ENCODE measurements around the gene FAM163A.

FAM163A gene

DNA sequence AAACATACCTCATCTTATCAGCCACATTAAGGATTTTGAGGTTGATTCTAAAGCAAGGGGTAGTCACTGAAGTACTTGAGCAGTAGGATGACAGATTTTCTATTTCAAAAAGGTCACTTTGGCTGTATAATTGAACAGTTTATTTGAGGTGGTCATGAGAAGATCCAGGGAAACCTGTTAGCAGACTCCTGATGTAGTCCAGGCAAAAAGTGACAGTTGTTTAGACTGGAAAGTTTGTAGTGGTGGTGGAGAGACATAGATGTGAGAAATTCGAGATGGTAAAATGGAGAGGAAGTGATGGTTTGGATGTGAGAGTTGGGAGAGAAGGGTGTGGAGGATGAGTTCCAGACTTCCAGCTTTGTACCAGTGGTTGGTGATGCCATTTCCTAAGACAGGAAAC, 7.5 kb downstream of the FAM163A start:
- no peak for DNase-seq (ENCODE audit: low spot score)

DNA sequence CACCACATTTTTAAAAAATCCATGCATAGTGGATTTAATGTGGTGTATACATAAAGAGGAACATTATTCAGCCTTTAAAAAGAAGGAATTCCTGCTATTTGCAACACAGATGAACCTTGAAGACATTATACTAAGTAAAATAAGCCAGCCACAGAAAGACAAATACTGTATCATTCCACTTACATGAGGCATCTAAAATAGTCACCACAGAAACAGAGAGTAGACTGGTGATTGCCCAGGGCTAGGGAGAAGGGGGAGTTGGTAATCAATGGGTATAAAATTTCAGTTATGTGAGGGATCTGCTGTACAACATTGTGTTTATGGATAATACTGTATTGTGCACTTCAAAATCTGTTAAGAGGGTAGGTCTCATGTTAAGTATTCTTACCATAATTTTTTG, 10.0 kb downstream of the FAM163A start:
- DNase-seq (ENCODE audit: low spot score) = no peak

DNA sequence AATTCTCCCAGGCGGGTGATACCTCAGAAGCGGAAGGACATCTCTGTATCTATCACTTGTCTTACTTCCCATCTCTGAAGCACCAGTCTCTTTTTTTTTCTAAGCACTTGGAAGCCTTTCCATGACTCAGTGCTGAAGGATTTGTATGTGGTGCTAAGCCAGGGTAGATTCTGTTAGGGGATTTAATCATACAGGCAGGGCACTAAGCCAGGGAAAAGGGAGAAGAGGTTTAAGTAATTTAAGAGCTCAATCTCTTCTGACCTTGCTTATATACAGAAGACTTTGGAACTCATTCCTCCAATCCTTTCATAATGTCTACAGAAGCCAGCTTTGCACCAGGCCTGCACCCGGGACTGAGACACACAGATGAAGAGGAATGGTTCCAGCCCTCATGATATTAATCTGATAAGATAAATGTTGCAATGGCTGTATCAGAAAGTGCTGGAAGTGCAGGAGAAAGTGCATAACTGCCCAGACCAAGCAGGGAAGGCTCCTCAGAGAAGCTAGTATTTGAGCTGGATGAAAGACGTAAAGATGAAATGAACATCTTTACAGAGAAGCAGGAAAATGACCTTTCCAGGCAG, 11.0 kb downstream of the FAM163A start:
- no peak for DNase-seq (ENCODE audit: low spot score)

DNA sequence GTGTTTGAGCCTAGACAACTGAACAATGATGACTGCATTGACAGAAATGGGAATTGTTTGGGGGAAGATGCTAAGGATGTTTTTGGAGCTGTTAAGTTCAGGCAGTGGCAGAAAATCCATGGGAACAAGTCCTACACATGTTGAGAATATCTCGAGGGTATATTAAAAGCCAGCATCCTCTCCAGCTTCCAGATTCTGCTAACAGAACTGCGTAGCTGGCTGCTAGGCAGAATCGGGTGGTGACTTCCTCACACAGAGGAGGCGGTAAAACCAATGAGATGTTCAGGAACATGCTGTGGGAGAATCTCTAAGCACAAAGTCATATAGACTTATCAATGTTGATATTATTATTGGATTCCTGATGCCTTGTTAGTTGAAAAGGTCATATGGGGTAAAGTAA, 14.8 kb downstream of the FAM163A start:
- DNase-seq (ENCODE audit: low spot score) = no peak

DNA sequence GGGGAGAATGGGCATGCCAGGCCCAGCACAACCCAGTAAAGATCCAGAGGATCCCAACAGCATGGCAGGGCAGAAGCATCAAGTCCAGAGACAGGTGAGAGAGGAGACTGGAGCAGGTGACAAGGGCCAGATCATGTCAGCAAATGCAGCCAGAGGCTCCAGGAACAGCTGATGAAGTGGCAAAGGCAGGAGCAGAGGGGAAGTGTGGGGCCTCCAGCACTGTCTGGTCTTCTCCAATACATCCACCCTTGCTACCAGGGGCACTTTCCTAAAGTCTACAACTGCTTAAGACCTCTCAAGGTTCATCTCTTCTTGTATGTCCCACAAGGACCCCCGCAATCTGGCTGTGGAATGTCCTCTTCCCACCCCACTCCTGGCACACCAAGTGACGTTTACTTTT, 17.4 kb downstream of the FAM163A start:
- DNase-seq (ENCODE audit: low spot score) = no peak

DNA sequence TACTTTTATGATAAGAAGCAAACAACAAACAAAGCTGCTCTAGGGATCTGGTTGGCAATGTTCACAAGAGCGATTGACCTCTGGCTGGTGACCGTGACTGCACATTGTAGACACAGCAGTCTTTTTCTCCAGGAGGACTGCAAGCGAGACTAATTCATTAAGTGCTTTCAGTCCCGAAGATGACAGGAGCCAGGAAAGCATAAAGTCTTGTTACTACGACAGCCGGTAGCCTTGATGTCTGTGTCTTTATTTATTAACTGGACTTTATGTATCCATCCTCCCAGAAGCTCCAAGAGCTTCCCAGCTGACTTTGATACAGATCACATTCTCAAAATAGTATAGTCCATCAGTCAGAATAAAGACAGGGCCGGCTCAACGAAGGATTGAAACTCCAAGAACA, 18.2 kb downstream of the FAM163A start:
- DNase-seq (ENCODE audit: low spot score) = no peak

DNA sequence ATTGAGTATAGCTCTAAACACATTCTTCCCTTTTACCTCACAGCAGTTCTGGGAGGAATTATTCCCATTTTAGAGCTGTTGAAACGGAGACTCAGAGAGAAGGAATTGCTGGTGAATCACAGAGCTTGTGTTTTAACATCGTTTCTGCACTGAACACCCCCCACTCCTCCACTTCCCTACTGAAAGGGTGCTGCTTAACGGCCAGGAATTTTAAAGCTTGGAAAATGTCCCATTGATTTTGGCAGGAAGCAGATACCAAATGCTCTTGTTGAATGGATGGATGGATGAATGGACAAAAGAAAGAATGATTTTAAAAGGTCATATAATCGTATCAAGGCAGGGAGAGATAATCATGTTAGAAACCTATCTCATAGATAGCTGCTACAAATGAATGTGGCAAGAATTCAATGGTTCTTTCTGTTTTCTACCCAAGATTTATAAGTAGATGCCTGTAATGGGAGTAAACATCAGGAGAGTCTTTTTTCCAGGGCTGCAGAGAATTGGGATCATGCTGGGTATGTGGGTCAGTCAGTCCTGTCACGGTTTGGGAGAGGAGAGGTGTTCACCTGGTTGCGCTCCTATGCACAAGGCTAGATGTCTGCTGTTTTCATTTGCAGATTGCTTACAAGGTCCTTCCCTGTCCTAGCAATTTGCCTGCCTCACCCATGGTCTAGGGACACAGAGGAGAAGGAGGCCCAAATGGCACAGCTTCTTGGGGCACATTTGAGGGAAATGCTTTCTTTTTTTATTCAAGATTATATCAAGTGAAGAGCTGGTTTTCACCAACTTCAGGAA, 19.0 kb downstream of the FAM163A start:
- DNase-seq (ENCODE audit: low spot score) = no peak

DNA sequence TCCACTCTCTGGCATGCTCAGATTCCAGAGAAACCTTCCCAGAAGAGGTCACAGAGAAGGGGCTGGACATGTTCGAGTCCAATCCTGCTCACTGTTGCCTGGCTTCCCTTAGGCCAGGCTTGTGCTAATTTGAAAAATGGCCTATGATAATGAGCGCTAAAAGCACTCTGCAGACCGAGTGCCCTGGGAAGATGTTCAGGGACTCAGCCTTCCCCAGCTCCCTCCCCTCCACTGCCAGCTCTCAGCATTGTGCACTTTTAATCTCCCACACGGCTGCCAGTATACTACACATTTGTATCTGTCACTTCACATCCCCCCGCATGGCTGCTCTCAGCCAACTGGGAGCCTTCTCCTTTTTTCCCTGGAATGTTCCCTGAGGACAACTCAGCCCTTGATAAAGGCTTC, 24.1 kb downstream of the FAM163A start:
- DNase-seq (ENCODE audit: low spot score) = no peak

DNA sequence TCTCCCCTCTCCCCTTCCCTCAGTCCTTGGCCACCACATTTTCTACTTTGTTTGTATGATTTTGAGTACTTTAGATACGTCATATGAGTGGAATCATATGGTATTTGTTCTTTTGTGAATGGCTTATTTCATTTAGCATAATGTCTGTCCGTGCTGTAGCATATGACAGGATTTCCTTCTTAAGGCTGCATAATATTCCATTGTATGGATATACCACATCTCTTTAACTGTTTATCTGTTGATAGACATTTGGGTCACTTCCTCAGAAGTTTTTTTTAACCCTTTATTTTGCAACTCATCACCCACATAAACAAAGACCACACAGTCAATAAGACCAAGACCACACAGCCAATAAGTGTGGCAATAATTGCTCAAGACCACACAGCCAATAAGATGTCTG, 24.9 kb downstream of the FAM163A start:
- no peak for DNase-seq (ENCODE audit: low spot score)

DNA sequence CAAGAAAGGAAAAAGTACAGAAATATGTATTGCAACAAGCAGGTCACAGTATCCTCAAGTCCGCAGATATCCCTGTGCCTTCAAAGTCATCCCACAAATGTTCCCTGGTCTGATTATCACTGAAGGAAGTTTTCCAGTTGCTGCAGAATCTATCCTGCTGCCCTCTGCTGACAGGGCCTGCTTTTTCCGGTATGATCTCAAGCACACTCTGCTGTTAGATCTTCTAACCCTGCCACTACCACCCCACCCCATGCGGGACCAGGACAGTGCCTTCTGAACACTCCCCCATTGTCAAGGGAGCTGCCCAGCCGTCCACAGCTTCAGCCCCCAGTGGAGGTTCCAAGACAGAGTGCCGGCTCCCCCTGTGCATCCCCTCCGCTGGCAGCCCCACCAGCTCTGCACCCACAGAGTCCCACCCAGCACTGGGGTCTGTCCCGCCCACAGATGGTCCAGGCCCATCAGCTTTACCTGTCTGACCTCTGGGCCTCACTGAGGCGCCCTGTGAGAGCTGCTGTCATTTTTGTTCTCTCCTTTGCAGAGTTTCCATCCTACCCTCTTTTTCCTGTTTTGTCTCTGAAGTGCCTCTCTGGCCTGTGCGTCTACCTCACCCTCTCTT, 27.9 kb downstream of the FAM163A start:
- no peak for DNase-seq (ENCODE audit: low spot score)

DNA sequence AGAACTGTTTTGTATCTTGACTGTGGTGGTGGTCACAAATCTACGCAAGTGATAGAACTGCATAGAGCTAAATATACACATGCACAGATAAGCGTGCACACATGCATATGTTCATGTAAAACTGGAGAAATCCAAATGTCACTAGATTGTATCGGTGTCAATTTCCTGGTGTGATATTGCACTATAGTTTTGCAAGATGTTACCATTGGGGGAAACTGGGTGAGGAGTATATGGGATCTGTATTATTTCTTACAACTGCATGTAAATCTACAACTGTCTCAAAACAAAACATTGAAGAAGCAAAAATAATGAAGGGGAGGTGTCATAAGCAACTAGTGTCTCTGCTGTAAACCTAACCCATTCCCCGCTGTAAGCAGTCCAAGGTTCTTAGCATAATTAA, 30.2 kb downstream of the FAM163A start:
- DNase-seq (ENCODE audit: low spot score) = no peak

DNA sequence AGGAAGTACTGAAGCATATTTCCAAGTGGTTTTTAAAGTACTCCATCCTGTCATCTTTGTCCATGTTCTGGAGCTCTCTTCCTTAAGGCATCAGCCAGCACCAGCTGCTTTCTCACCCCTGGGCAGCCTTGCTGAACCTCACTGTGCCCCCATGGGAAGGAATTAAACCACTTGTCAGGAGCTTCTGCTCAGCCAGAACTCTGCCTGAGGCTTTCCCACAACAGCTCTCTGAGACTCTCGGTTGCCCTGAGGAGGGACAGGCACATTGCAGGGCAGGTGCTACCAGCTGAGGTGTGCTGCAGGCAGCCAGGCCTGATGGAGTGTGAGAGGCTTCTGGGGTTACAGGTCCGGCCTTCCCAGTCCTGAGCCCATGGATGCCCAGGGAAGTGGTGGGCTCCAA, 30.9 kb downstream of the FAM163A start:
- no peak for DNase-seq (ENCODE audit: low spot score)

DNA sequence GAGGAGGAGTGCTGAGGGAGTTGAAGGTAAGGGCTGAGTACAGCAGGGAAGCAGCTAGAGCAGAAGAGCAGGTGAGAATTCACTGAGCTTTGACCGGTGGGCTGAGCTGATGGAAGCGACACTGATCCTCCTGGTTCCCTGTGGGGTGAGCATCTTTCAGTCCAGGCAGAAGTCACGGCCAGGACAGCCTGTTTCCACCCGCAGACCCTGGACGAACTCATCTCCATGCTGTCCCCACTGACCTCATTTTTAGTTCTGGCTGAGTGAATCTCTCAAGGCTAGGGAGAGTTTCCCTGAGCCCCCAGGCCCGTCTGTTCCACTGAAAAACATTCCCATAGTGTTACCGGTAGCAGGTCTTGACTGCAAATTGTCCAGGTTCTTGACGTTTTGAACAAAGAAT, 31.5 kb downstream of the FAM163A start:
- no peak for DNase-seq (ENCODE audit: low spot score)

DNA sequence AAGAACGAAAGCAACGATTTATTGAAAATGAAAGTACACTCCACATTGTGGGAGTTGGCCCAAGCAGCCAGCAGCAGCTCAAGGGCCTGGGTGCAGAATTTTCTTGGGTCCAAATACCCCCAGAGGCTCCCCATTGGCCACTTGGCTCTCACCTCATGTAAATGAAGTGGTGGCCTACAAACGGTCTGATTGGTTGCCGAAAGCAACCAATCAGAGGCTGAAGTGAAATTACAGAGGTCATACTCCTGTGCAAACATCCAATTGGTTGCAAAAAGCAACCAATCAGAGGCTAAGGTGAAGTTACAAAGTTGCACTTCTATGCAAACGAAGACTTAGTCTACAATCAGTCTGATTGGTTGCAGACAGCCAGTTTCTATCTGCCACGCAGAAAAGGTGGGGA, 31.9 kb downstream of the FAM163A start:
- no peak for DNase-seq (ENCODE audit: low spot score)

DNA sequence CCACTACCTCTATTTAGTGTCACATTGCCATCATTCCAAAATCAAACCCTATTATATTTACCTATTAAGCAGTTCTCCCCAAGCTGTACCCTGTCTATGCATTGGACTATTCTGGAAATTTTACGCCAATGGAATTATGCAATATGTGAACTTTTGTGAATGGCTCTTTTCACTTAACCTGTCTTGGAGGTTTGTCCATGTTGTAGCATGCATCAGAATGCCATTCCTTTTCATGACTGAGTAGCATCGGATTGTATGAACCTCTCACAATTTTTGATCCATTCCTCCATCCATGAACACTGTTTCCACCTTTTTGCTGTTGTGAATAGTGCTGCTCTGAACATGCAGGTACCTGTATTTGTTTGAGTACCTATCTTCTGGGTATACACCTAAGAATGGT, 33.7 kb downstream of the FAM163A start:
- no peak for DNase-seq (ENCODE audit: low spot score)

DNA sequence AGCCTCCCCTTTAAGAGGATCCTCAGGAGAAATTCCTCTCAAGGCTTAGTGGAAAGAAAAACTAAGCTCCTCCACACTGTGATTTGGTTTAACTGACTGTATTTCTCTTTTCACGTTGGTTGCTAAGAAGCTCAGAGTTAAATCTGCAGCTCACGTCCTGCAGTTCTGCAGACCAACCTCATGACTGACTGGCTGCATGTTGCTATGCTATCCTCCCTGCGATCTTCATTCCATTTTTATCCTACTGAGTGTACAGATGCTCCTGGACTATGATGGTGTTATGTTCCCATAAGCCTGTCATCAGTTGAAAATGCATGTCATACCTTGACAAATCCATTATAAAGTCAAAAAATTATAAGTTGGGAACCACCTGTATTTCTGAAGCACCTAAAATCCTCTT, 34.6 kb downstream of the FAM163A start:
- no peak for DNase-seq (ENCODE audit: low spot score)

DNA sequence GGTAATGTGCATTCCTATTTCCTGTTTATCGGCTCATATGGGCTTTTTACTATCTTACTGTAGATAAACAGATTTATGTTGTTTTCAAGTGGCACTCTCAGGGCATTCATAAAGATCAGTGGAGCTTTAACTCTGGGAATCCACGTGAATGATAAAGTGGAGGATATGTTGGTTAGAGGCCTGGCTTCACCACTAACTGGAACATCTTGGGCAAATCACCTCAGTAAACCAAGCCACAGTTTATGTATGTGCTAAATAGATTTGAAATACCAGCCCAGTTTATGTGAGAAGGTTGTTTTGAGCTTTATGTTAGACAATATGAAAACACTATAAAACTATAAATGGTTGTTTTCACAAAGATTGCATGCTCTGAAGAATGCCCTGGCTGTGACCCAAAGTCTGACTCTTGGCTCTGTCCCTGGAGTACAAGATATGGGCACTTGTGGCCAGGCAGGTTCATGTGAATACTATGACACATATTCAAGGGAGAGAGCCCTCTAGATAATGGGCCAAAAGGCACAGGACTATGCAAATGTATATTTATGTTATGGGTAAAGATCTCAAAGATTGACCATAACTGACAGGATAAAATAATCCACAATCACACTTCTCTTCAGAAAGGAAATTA, 36.7 kb downstream of the FAM163A start:
- no peak for DNase-seq (ENCODE audit: low spot score)

DNA sequence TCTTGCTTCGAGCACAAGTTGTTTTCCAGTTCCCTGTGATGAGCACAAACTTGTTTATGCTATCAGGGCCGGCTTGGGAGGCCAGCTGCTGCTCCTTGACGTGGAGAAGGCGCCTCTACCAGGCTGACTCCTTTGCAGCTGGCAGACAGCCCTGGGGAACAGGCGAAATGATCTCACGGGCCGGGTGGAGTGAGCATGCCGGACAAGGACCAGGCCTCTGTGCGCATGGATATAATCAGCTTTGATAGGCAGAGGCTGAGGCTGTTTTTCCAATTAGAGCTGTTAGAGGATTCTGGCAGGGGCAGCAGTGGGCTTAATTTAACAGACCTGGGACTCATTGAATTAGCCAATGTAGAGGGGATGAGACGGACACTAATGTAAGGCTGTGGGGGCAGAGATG, 38.9 kb downstream of the FAM163A start:
- DNase-seq (ENCODE audit: low spot score) = no peak

DNA sequence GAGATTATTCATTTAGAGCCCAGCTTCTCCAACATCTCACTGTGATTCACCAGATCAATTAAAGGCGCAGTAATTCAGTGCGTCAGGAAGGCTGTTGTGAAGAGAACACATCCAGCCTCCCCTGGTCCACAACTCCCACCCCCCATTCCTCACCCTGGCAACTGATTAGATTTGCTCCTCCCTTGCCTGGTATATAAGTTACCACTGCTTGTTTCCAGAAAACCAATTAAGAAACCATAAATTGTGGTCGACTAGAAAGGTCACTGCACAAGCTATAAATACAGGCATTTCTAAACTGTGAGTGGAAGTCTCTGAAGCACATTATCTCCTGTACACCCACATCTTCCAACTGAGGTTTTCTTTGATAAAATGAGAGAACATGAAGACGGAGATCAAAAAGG, 41.9 kb downstream of the FAM163A start:
- DNase-seq (ENCODE audit: low spot score) = no peak

DNA sequence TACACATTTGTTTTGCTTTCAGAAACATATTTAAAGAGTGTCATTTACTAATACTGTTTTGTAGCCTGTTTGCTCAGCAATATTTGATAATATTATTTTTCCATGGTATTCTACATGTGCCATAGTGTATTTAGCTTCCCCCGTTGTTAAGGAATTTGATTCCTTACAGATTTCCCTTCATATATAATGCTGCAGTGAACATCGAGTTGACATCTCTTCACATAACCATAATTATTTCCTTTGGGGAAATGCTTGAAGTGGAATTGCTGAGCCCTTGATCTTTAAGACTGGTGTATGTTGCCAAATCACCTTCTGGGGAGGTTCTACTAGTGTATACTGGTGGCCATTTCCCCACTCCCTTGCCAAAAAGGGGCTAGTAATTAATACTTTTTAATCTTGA, 42.6 kb downstream of the FAM163A start:
- DNase-seq (ENCODE audit: low spot score) = no peak

DNA sequence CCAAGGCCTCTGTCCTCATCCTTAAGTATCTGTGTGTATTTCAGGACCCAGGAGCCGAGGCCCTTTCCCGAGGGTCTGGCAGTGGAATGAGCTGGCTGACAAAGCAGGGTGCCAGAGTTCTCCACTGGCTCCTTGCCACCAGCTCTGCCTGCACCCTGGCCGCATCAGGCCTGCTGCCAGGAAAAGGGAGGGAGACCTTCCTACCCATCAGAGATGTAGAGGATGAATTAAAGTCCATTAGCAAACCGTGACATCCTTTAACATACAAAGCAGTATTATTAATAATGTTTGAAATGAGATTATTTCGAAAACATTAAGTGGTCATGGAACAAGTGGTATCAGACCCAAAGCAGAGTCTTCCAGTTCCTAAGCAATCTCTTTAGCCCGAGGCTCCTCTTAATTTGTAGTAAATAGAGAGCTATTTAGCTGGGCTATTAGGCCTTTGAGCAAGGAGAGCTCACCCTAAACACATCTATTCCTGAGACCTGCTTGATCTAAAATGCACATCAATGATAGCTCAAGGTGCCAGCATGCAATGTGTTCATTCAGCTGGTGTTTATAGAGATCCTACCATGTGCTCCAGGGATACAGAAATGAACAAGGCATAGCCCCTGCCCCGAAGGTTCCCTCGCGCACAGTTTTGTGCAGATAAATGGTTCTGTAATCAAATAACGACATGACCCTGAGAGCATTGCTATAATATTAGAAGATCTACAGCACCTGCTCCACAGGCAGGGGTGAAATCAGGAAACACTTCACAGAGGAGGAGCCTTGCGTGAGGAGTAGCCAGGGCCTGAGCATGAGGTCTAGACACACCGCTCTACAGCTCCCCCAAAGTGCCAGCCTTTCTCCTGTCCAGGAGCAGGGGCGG, 44.0 kb downstream of the FAM163A start:
- DNase-seq (ENCODE audit: low spot score) = no peak

DNA sequence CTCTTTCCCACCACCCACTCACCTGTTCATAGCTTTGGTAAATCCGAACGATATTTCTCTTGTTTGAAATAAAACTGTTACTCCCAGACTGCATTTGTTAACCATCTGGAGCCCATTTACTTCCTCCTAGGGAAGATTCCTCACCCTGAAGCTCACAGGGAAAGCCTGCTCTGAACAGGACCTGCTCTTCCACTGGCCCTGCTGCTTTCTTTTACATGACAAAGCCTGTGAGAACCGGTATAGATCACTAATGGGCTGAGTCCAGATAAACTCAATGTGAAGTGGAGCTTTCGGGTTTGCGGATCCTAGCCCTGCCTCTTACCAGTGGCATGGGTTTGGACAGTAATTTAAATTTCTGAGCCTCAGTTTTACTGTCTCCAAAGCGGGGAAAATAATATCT, 45.2 kb downstream of the FAM163A start:
- DNase-seq (ENCODE audit: low spot score) = no peak

All from CD4-positive, alpha-beta T cell treated with Interleukin-15 for 4 hours (primary cell).